ENCODE data around the gene TPSB2. TPM values are rescaled to one million over a fixed set of nuclear protein-coding genes. Genes with fewer than 3 reads are reported as not detected.
"Not testable (repeated sequence)": the region's sequence is repeated elsewhere in the genome, so short reads cannot be mapped to it uniquely, and the experiment has no call there.

The TPSB2 gene
- not detected in 2 replicates for total RNA-seq (ENCODE audit: low replicate concordance)

DNA sequence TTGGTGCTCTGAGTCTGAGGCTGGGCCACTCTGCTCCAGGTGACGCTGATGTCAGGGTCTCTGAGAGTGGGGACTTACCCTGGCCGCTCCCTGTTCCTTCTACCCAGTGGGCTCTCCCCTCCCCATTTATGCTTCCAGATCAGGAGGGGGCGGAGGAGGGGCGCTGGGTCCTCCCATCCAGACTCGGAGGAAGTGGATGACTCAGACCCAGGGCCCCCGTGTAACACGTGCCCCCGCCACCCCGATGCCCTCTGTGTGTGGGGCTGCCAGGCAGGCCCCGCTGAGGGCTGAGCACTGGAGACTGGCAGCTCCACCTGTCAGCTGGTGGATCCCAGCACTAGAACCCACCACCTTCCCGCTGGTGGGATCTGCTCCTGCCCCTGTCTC is at the start of gene TPSB2:
Gene TPSB2 (minus strand): TSS at position 101 of the 387 bp plus-strand sequence. CDS start 233 bp downstream, outside the sequence.
- H3K4me3 ChIP-seq (ENCODE audit: low read depth, low read length); DNase-seq (ENCODE audit: low read depth): not testable (repeated sequence)

- H3K4me3 ChIP-seq (ENCODE audit: low read depth, low read length): no peak overlapping the region
- no peak for DNase-seq (ENCODE audit: low read depth)
- TF ChIP-seq CTCF (IDR thresholded peaks at IDR 0.05; ENCODE audit: insufficient read depth, low read length): no peak
Measured at GRCh38 chr16:1279081-1279944, 49.3 kb upstream of the TPSB2 start.

GRCh38 chr16:1278477-1278876 is 48.5 kb upstream of the TPSB2 start:
- DNase-seq (ENCODE audit: low read depth): no peak
- no peak for TF ChIP-seq CTCF (IDR thresholded peaks at IDR 0.05; ENCODE audit: insufficient read depth, low read length)
- no peak overlapping the region for H3K4me3 ChIP-seq (ENCODE audit: low read depth, low read length)

GRCh38 chr16:1277617-1278282 is 47.8 kb upstream of the TPSB2 start:
- no peak overlapping the region for H3K4me3 ChIP-seq (ENCODE audit: low read depth, low read length)
- no peak for TF ChIP-seq CTCF (IDR thresholded peaks at IDR 0.05; ENCODE audit: insufficient read depth, low read length)
- DNase-seq (ENCODE audit: low read depth): no peak

DNA sequence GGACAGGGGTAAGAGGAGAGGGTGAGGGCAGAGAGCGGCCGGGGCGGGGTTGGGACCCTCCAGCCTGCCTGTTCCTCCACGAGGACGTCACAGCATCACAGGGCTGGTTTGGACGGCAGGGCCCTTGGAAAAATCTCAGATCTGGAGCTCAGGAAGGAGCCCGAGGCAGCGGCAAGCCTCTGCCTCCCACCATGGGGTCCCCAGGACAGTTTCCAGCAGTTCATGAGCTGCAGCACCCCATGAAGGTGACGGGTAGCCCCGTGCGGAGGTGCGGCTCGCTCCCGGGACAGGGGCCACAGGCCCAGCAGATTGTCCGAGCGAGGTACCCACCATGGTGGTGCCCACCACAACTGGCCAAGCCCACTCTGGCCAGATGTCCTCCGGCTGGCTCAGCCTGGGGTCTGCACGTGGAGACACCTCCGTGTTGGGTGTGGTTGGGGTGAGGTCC is 47.2 kb upstream of the TPSB2 start:
- no peak for DNase-seq (ENCODE audit: low read depth)
- no peak for TF ChIP-seq CTCF (IDR thresholded peaks at IDR 0.05; ENCODE audit: insufficient read depth, low read length)

GRCh38 chr16:1276580-1276878 is 46.5 kb upstream of the TPSB2 start:
- DNase-seq (ENCODE audit: low read depth): no peak
- H3K4me3 ChIP-seq (ENCODE audit: low read depth, low read length): no peak overlapping the region
- no peak for TF ChIP-seq CTCF (IDR thresholded peaks at IDR 0.05; ENCODE audit: insufficient read depth, low read length)

More for the DNA sequence above, 47.2 kb upstream of the TPSB2 start:
- no peak overlapping the region for H3K4me3 ChIP-seq (ENCODE audit: low read depth, low read length)

DNA sequence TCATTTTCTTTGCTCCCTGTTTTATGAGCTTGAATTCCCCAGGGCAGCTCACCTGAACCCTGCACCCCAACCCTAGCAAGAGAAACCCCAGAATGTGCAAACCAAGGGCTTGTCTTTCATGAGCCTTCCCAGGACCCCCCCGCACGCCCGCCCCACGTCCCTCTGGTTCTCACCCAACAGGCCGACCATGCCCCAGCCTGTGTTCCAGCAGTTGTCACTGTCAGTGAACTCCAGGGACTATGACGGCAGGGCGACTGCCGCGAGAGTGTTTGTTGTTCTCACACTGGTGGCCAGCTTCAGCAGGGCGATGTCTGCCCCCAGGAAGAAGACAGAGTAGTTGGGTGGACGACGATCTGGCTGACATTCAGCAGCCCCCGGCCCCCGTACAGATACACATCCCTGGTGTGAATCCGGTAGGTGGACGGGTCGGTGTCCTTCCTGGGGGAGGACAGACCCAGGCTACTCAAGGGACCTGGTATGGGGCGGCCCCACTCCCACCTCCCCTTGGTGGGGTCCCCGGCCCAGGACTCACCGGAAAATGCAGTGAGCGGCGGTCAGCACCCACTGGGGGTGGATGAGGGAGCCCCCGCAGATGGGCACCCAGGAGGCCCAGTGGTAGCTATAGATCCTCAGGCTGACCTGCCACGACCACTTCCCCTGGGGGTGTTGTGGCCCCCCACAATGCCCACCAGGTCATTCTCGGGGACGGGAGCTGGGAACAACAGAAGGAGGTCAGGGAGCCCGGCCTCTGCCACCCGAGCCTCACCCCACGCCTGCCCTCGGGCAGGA is 46.0 kb upstream of the TPSB2 start:
- DNase-seq (ENCODE audit: low read depth): no peak
- TF ChIP-seq CTCF (IDR thresholded peaks at IDR 0.05; ENCODE audit: insufficient read depth, low read length): no peak
- H3K4me3 ChIP-seq (ENCODE audit: low read depth, low read length): no peak overlapping the region
